H1 (cell line): Measurements from ENCODE around the gene KCNJ12. TPM values are rescaled to one million over a fixed set of nuclear protein-coding genes. Genes with fewer than 3 reads are reported as not detected.
"Not testable (repeated sequence)": the region's sequence is repeated elsewhere in the genome, so short reads cannot be mapped to it uniquely, and the experiment has no call there.

Experiments used
- CTCF ChIA-PET: fragments of 300-600 bp; sonication (Branson Sonifier 250); formaldehyde crosslinking; loops from one replicate; lab custom pipeline; 2021; ENCODE audit not compliant: partially characterized antibody; lab: Charles Lee
- POLR2A ChIA-PET: fragments of 300-600 bp; sonication (Branson Sonifier 250); formaldehyde crosslinking; loops from one replicate; lab custom pipeline; 2021; ENCODE audit warnings: inconsistent platforms; ENCODE audit not compliant: partially characterized antibody; lab: Charles Lee
- DNase-seq, 2 experiments: peaks; one replicate each; pipeline versions ENCODE4 v3.0.0 to v3.0.0-alpha.2; 2010 to 2022; ENCODE audit warnings: low spot score in 2 of 2, low read depth in 1 of 2, mixed read lengths in 1 of 2
- FAIRE-seq: peaks from 2 replicates; lab custom pipeline; 2011; peaks lifted over from hg19 to GRCh38; lab: Jason Lieb, UNC
- H2AFZ ChIP-seq: 2 replicates; pipeline ENCODE4 v1.8.1; 2012; ENCODE audit warnings: low read length, inconsistent platforms
- H2AK5ac ChIP-seq: 2 replicates; pipeline ENCODE4 v1.6.1; 2013; ENCODE audit warnings: low read depth, low read length
- H2BK120ac ChIP-seq: replicated peaks from 2 replicates; pipeline ENCODE3; 2013; ENCODE audit warnings: low read depth, low read length, inconsistent platforms
- H2BK12ac ChIP-seq: 2 replicates; pipeline ENCODE4 v1.6.1; 2013; ENCODE audit warnings: low read depth, low read length
- H2BK15ac ChIP-seq: 2 replicates; pipeline ENCODE4 v1.6.1; 2013; ENCODE audit warnings: low read length
- H2BK20ac ChIP-seq: 2 replicates; pipeline ENCODE4 v1.6.1; 2013; ENCODE audit warnings: low read length
- H2BK5ac ChIP-seq: 2 replicates; pipeline ENCODE4 v1.6.1; 2013; ENCODE audit warnings: low read depth, low read length
- H3K14ac ChIP-seq: 2 replicates; pipeline ENCODE4 v1.6.1; 2013; ENCODE audit warnings: inconsistent platforms; ENCODE audit not compliant: insufficient read length
- H3K18ac ChIP-seq: 2 replicates; pipeline ENCODE4 v1.6.1; 2013; ENCODE audit warnings: low read length; ENCODE audit errors: extremely low read depth
- H3K23ac ChIP-seq: 2 replicates; pipeline ENCODE4 v1.6.1; 2013; ENCODE audit warnings: inconsistent platforms; ENCODE audit not compliant: insufficient read length
- H3K23me2 ChIP-seq: 2 replicates; pipeline ENCODE4 v1.6.1; 2013; ENCODE audit warnings: low read depth, low read length
- H3K27ac ChIP-seq: 2 replicates; pipeline ENCODE4 v1.6.1; 2011; ENCODE audit warnings: low read depth, low read length, inconsistent platforms
- H3K27me3 ChIP-seq, 4 experiments: replicated peaks in 1 of 4; 1 replicate in 1 of 4; 2 replicates in 3 of 4; pipeline versions ENCODE4 v1.6.1 to v1.8.1; 2011 to 2013; ENCODE audit warnings: low read length in 3 of 4, mild to moderate bottlenecking in 3 of 4, inconsistent platforms in 2 of 4, mixed read lengths in 2 of 4, moderate library complexity in 1 of 4; ENCODE audit not compliant: control insufficient read depth in 3 of 4, insufficient read depth in 3 of 4; ENCODE audit errors: extremely low read depth in 1 of 4
- H3K36me3 ChIP-seq, 4 experiments: 2 replicates each; pipeline versions ENCODE4 v1.6.1 to v1.8.1; 2011 to 2013; ENCODE audit warnings: mild to moderate bottlenecking in 4 of 4, low read length in 3 of 4, moderate library complexity in 2 of 4, control low read depth in 1 of 4, inconsistent platforms in 1 of 4; ENCODE audit not compliant: insufficient read depth in 4 of 4, control insufficient read depth in 2 of 4
- H3K4ac ChIP-seq: replicated peaks from 2 replicates; pipeline ENCODE3; 2013; ENCODE audit warnings: low read length, low read depth, mixed read lengths, inconsistent platforms; ENCODE audit not compliant: insufficient read length
- H3K4me1 ChIP-seq, 4 experiments: replicated peaks in 1 of 4; 1 replicate in 1 of 4; 2 replicates in 3 of 4; pipeline versions ENCODE4 v1.6.1 to v1.8.1; 2011 to 2013; ENCODE audit warnings: low read length in 3 of 4, inconsistent platforms in 2 of 4, mixed read lengths in 1 of 4; ENCODE audit not compliant: insufficient read depth in 4 of 4, control insufficient read depth in 3 of 4
- H3K4me2 ChIP-seq, 2 experiments: 2 replicates each; pipeline versions ENCODE4 v1.6.1 to v1.8.1; 2011 to 2013; ENCODE audit warnings: low read depth in 2 of 2, low read length in 2 of 2, control low read depth in 1 of 2, inconsistent platforms in 1 of 2, mild to moderate bottlenecking in 1 of 2; ENCODE audit not compliant: insufficient read depth in 1 of 2
- H3K4me3 ChIP-seq, 4 experiments: fragments of 200-600, 300-600 bp in 1 of 4; sonication (generic), shearing (Covaris generic), sonication (Bioruptor Twin) in 1 of 4; 2 replicates each; pipeline versions ENCODE4 v1.5.1 to v1.8.1; 2011 to 2016; ENCODE audit warnings: low read length in 4 of 4, low read depth in 3 of 4, control low read depth in 2 of 4, inconsistent platforms in 2 of 4, mild to moderate bottlenecking in 2 of 4, mixed read lengths in 1 of 4, moderate library complexity in 1 of 4; ENCODE audit not compliant: insufficient read depth in 2 of 4; ENCODE audit errors: extremely low read depth in 1 of 4
- H3K56ac ChIP-seq: replicated peaks from 2 replicates; pipeline ENCODE3; 2013; ENCODE audit warnings: low read depth, mild to moderate bottlenecking, mixed read lengths, low read length, inconsistent platforms; ENCODE audit not compliant: insufficient read length
- H3K79me1 ChIP-seq: 2 replicates; pipeline ENCODE4 v1.6.1; 2013; ENCODE audit warnings: low read depth, low read length, control low read depth
- H3K79me2 ChIP-seq, 2 experiments: 2 replicates each; pipeline versions ENCODE4 v1.6.1 to v1.8.1; 2012 to 2013; ENCODE audit warnings: low read length in 2 of 2, mild to moderate bottlenecking in 2 of 2, inconsistent platforms in 1 of 2; ENCODE audit not compliant: insufficient read depth in 2 of 2, control insufficient read depth in 1 of 2
- H3K9ac ChIP-seq, 4 experiments: replicated peaks in 1 of 4; 1 replicate in 1 of 4; 2 replicates in 3 of 4; pipeline versions ENCODE4 v1.6.1 to v1.8.1; 2011 to 2013; ENCODE audit warnings: low read depth in 3 of 4, low read length in 3 of 4, control low read depth in 2 of 4, mild to moderate bottlenecking in 2 of 4, moderate library complexity in 2 of 4, inconsistent platforms in 1 of 4; ENCODE audit errors: extremely low read depth in 1 of 4
- H3K9me3 ChIP-seq, 2 experiments: 2 replicates each; pipeline versions ENCODE4 v1.6.1 to v1.8.1; 2012 to 2013; ENCODE audit warnings: mild to moderate bottlenecking in 2 of 2, moderate library complexity in 2 of 2, control low read depth in 1 of 2, inconsistent platforms in 1 of 2, low read depth in 1 of 2, low read length in 1 of 2, mixed read lengths in 1 of 2; ENCODE audit not compliant: insufficient read depth in 2 of 2
- H4K20me1 ChIP-seq, 2 experiments: replicated peaks in 1 of 2; 2 replicates each; pipeline versions ENCODE3 to v1.8.1; 2011 to 2013; ENCODE audit warnings: inconsistent platforms in 2 of 2, low read length in 2 of 2, mild to moderate bottlenecking in 1 of 2; ENCODE audit not compliant: insufficient read depth in 2 of 2, control insufficient read depth in 1 of 2
- H4K5ac ChIP-seq: 2 replicates; pipeline ENCODE4 v1.6.1; 2013; ENCODE audit warnings: low read length, low read depth, mixed read lengths, inconsistent platforms; ENCODE audit not compliant: insufficient read length
- H4K8ac ChIP-seq: 2 replicates; pipeline ENCODE4 v1.8.0; 2013; ENCODE audit warnings: mild to moderate bottlenecking, moderate library complexity, low read length, inconsistent platforms; ENCODE audit not compliant: insufficient read depth; ENCODE audit errors: extremely low read depth
- H4K91ac ChIP-seq: replicated peaks from 2 replicates; pipeline ENCODE3; 2013; ENCODE audit warnings: low read length, mixed read lengths, inconsistent platforms; ENCODE audit not compliant: insufficient read length
- WGBS, 2 experiments: shearing (Covaris generic) in 1 of 2; methylation state at CpG; one replicate each; pipeline versions ENCODE4 v1.1.6 to v1.1.7; 2013 to 2015; ENCODE audit warnings: low lambda C conversion rate in 2 of 2, mixed read lengths in 2 of 2, inconsistent platforms in 1 of 2, low coverage in 1 of 2, missing lambda C conversion rate in 1 of 2; ENCODE audit not compliant: insufficient replicate concordance in 2 of 2, insufficient coverage in 1 of 2, insufficient read length in 1 of 2; ENCODE audit errors: extremely low coverage in 1 of 2, missing lambda C conversion rate in 1 of 2; 5-methylcytosine and 5-hydroxymethylcytosine counted together
- polyA plus RNA-seq, 7 experiments: library from polyadenylated mRNA; depleted of rRNA in 3 of 7; stranded (reverse) in 5 of 7; unstranded in 2 of 7; fragments of >200 nt in 5 of 7; fragments of 200-250 nt in 2 of 7; gene quantifications; 1 replicate in 5 of 7; 2 replicates in 1 of 7; 4 replicates in 1 of 7; pipeline versions ENCODE4 v1.2.1 to v1.2.3, GENCODE V29; 2011 to 2013; ENCODE audit warnings: missing spikeins in 2 of 7, mixed read lengths in 2 of 7
- total RNA-seq: library from RNA; stranded (reverse); fragmentation: NEBNext Ultra II Directional; extraction: Animal tissue kit (Norgen Biotek cat#: 25700); gene quantifications from 2 replicates; pipeline ENCODE4 v1.2.1, GENCODE V29; 2021

The KCNJ12 gene
- total and polyA plus RNA-seq, 2 of the 8 experiments (the other 6 are each of a cell fraction or from before 2014, with no cell fraction given): 1.2 to 1.5 TPM

DNA sequence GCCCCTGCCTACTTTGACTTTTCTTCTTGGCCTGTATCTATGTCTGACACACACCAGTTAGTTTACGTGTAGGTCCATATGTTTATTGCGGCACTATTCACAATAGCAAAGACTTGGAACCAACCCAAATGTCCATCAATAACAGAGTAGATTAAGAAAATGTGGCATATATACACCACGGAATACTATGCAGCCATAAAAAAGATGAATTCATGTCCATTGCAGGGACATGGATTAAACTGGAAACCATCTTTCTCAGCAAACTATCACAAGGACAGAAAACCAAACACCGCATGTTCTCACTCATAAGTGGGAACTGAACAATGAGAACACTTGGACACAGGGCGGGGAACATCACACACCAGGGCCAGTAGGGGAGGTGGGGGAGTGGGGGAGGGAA lies 80.3 kb downstream of the KCNJ12 start:
- H3K9ac ChIP-seq, FAIRE-seq, H3K9me3 ChIP-seq, H3K23ac ChIP-seq, H2BK120ac ChIP-seq, H3K18ac ChIP-seq, H2BK12ac ChIP-seq, H2BK5ac ChIP-seq, H4K91ac ChIP-seq, DNase-seq, H3K79me2 ChIP-seq, H2AFZ ChIP-seq, H3K56ac ChIP-seq, POLR2A ChIA-PET, H2BK20ac ChIP-seq, H3K36me3 ChIP-seq, H4K5ac ChIP-seq, H3K4me2 ChIP-seq, H3K27ac ChIP-seq, H2AK5ac ChIP-seq, H3K14ac ChIP-seq, H2BK15ac ChIP-seq, H3K4ac ChIP-seq, H3K79me1 ChIP-seq, H4K20me1 ChIP-seq, H3K4me3 ChIP-seq, H4K8ac ChIP-seq: not testable (repeated sequence)
- peaks cover 15% of the 10 kb centered on the region; the same call in 1 of the 2 replicates for H3K23me2 ChIP-seq
- peaks cover 0 to 17% (median 11%) of the 10 kb centered on the region in 4 experiments; a peak in 6 of 7 replicates for H3K27me3 ChIP-seq
- peaks cover 4 to 11% (median 7%) of the 10 kb centered on the region in 4 experiments for H3K4me1 ChIP-seq
- CTCF ChIA-PET: interaction anchor here (0.6 to 4.5 kb wide), 22 partner anchors 8 to 179 kb away, joined by 3 to 62 read pairs (median 5); partner anchors contain the start of gene KCNJ12
- 78% methylated on average over 5 of the region's 5 CpGs; no CpG with 5 or more reads in 1 of the 2 experiments for WGBS, 2 experiments
